GM21619 (cell line): Measurements from ENCODE around the gene DHRS2.

Source experiments
- ATAC-seq: cut with Tn5 transposase; IDR thresholded peaks from one replicate; pipeline ENCODE4 v1.9.1; 2021; ENCODE audit not compliant: unreplicated experiment

DHRS2 gene

GRCh38 chr14:23612354-23612732 lies 23.8 kb upstream of the DHRS2 start:
- no peak for ATAC-seq

DNA sequence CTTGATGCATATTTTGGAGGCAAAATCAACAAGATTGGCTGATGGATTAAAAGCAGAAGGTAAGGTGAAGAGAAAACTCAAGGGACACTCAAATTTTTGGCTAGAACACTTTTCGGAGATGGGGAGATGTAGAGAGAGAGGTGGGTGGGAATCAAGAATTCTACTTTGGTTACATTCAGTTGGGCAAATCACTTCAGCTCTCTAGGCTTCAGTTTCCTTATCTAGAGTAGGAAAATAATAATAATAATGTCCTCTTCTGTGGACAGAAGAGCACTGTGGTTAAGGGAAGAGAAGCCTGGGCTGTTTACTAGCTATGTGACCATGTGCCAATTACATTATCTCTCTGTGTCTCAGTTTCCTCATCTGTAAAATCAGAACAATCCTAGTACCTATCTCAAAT lies 23.4 kb upstream of the DHRS2 start:
- no peak for ATAC-seq

- ATAC-seq, result no peak
These were observed 22.7 kb upstream of the DHRS2 start for GRCh38 chr14:23613242-23614070.

DNA sequence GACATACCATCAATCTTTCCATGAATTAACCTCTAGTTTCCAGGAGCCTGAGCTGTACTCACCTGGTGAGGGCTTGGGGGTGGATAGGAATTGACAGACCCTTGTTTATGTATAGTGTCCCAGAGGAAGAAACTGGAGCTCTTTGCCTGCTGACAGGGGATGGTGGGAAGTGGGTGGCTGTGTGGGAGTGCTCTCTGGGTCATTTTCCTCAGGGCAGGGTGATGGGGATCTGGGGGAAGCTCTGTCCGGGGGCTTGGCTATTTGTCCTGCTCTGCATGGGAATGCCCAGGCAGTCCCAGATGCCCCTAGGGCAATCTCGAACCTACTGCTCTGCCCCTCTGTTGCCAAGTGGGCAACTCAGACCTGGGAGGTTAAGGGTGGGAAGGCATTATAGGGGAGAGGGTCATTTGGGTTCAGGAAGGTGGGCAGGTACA lies 21.8 kb upstream of the DHRS2 start:
- ATAC-seq, result no peak

- ATAC-seq, result no peak
These were observed 20.3 kb upstream of the DHRS2 start for GRCh38 chr14:23615856-23616255.

DNA sequence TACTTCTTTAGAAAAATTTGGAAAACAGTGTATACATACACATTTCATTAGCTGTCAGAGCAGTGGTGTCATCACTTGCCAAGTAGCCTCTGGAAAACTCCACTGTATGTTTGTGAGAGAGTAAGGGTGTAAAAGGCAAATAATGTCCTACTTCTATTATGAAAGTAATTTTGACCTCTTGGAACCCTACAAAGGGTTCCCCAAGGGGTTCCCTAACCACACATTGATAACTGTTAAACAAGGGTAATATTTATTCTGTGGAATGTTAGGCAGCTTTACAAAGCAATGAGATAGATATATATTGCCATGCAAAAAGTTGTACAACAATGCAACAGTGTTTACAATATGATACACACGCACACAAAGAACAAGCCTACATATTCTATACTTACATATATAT lies 18.6 kb upstream of the DHRS2 start:
- ATAC-seq, result no peak

- ATAC-seq, result no peak
These were observed 17.7 kb upstream of the DHRS2 start for GRCh38 chr14:23618415-23618988.

GRCh38 chr14:23620177-23620702 lies 15.9 kb upstream of the DHRS2 start:
- no peak for ATAC-seq

DNA sequence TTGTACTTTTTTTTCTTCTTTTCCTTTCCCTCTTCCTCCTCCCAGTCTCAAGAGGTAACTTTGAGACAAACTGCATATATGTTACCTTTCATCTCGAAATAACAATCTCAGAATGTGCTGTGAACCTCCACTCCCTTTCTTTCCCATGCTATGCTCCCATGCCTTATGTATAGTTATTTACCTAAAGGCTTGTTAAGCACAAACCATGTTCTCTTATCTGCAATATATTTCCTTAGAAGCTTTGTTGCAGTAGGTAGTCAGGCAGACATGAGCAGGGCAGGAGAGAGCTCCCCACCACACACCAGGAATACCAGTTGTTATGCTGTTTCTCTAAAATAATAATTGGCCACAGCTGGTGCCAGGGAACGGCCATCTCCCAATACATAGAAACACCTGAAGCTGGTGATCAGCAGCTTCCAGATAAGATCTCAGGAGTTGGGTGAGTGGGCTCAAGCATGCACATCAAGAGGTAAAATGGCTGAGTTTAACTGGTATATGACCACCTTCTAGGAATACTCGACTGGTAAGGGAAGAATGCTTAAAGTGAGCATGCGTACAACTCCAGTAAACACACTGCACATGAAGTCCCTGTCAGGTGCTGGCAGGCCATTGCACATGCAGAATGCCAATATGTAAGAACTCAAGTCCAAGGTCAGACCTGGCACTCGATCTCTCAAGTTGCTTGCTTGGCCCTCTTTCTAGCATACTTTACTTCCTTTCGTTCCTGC lies 14.8 kb upstream of the DHRS2 start:
- no peak for ATAC-seq

GRCh38 chr14:23621932-23622730 lies 14.0 kb upstream of the DHRS2 start:
- no peak for ATAC-seq

GRCh38 chr14:23622990-23623389 lies 13.2 kb upstream of the DHRS2 start:
- ATAC-seq, result no peak

DNA sequence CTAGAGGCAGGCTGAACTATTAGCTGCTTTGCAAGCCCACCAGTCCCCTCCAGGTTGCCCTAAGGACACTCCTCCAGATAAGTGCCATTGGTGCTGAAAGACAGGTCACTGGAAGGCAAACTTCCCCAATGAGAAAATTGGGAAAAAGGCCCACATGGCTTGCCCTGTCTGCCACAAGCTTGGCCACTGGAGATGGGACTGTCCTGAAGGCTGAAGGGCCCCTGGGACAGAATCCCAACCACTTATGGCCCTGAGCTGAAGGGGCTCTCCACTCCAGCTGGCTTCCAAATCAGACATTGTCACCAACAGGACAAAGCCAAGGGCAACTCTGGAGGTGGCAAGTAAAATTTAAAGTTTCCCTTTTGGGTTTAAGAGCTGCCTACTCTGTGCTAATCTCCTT lies 12.2 kb upstream of the DHRS2 start:
- no peak for ATAC-seq

GRCh38 chr14:23624830-23625404 lies 11.2 kb upstream of the DHRS2 start:
- ATAC-seq, result no peak

GRCh38 chr14:23626946-23627345 lies 9.2 kb upstream of the DHRS2 start:
- no peak for ATAC-seq

DNA sequence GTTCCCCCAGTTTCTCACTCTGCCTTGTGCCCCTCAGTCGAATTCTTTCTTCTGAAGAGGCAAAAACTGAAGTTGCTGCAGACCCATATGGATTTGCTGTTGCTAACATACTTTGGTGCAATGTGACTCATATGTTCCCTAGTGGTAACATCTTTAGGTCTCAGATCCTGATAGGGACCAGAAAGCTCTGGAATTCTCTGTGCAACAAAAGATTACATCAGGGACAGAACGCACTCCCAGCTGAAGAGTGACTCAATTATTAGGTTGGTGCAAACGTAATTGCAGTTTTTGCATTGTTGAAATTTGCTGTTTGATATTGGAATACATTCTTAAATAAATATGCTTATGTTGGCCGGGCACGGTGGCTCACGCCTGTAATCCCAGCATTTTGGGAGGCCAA lies 8.2 kb upstream of the DHRS2 start:
- ATAC-seq, result no peak

GRCh38 chr14:23629204-23629603 lies 7.0 kb upstream of the DHRS2 start:
- ATAC-seq, result no peak

GRCh38 chr14:23629832-23630396 lies 6.2 kb upstream of the DHRS2 start:
- ATAC-seq, result no peak

- no peak for ATAC-seq
These were observed 5.5 kb upstream of the DHRS2 start for GRCh38 chr14:23630687-23631086.

GRCh38 chr14:23631234-23631633 lies 4.9 kb upstream of the DHRS2 start:
- no peak for ATAC-seq

GRCh38 chr14:23631702-23632460 lies 4.3 kb upstream of the DHRS2 start:
- ATAC-seq, result peak; percentile 60
